HG03066 (cell line): Measurements from ENCODE around the gene KIF3C.
"Not testable (repeated sequence)": the region's sequence is repeated elsewhere in the genome, so short reads cannot be mapped to it uniquely, and the experiment has no call there.

Source experiments
- ATAC-seq: cut with Tn5 transposase; IDR thresholded peaks from one replicate; pipeline ENCODE4 v1.9.1; 2021; ENCODE audit warnings: low read depth; ENCODE audit not compliant: unreplicated experiment

KIF3C gene

DNA sequence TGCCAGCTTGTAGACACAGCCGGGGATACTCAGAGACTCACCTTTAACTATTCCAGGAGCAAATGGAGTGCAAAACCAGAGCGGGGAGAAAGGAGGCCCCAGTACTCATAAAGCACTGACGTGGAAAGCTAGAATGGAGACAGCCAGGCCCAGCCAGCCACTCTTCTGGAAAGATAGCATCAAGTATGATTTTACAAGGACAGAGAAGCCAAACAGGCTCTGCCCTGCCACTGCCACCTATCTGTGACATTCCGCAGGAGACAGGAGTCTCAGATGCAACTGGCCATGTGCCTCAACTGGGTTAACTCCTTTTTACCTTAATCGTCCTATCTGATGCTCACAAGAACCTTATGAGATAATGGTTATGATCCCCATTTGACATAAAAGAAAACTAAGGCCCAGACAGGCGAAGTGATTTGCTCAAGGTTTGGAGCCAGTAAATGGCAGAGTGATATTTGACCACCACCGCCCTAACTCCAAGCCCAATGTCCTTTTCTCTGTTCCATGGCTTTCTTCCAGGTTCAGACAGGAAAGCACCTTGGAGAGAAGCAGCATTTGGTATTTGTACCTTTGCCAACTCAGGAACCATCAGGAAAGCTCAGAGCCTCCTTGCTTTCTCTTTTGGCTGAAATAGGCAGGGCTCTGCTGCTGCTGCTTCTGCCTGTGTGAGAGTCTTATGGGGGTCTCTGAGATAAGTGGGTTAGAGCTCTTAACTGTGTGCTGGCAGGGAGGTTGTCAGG, 15.6 kb downstream of the KIF3C start:
- ATAC-seq, result no peak

GRCh38 chr2:25964891-25965290, 17.4 kb downstream of the KIF3C start:
- ATAC-seq, result no peak

GRCh38 chr2:25960920-25961319, 21.4 kb downstream of the KIF3C start:
- ATAC-seq, result no peak

GRCh38 chr2:25960396-25960795, 21.9 kb downstream of the KIF3C start:
- ATAC-seq, result no peak

GRCh38 chr2:25958611-25959010, 23.7 kb downstream of the KIF3C start:
- not testable (repeated sequence) for ATAC-seq

DNA sequence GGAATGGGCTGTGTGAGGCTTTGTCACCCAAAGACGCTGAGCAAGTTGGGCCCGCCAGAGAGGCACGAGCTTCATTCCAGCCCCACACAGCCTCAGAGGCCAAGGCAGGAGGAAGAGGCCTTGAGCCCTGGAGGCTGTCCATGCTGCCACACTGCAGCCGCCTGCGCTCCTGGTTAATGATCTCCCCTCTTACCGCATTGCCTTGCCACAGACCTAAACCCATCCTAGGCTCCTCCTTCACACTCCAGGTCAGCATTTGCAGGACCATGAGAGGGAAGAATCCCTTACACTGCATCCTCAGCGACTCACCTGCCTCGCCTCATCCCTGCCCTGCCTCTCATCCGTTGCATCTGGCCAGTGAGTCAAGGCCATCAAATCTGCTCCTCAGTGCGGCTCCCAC, 24.6 kb downstream of the KIF3C start:
- ATAC-seq, result no peak

- no peak for ATAC-seq
Observed at GRCh38 chr2:25955869-25956535, 26.3 kb downstream of the KIF3C start.

GRCh38 chr2:25955036-25955435, 27.3 kb downstream of the KIF3C start:
- no peak for ATAC-seq

DNA sequence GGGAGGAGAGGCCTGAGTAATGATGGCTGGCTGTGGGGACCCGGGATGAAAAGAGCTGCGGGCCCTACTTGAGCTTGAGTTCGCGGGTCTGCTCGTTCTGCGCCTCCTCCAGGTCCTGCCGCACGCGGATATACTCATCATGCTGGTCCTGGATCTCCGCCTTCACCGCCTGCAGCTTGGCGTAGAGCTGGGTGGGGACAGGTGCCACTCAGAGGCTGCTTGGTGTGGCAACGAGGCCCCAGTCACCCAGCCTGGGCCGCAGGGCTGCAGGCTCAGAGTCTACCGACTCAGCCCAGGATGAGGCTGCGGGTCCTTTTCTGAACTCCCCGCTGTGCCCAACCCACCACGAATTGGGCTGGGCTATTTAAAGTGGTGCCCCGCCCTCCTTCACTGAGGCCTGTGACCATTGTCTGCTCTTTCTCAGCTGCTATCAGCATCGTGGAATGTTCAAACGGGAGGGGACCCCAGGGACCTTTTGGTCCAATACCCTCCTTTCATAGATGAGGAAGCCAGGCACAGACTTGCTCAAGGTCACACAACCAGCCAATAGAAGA, 28.0 kb downstream of the KIF3C start:
- no peak for ATAC-seq

DNA sequence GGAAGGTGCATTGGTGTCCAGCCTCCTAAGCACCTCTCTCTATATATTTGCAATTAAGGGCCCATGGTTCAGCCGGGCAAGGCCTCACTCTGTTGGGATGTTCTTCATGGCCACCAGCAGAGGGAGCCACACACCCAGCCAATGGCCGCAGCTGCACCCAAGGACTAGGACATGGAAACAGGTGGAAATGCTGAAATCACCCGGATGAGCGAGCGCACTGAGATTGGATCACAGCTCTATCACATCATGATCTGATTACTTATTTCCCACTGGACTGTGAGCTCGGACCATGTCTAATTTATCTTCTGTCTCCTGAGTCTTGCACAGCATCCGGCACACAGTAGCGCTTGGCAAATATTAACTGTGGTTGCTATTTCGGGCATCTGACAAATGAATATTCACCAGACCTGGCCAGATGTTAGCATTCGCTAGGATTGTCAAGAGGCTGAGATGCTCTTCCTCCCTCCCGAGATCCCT, 31.2 kb downstream of the KIF3C start:
- no peak for ATAC-seq

DNA sequence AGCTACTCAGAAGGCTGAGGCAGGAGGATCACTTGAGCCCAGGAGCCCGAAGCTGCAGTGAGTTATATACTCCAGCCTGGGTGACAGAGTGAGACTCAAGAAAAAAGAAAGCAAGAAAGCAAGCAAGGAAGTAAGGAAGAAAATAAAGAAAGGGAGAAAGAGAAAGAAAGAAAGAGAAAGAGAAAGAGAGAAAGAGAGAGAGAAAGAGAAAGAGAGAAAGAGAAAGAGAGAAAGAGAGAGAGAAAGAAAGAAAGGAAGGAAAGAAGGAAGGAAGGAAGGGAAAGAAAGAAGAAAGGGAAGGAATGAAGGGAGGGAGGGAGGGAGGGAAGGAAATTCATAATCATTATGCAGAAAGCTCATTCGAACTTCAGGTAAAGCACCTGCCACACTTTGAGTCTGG, 33.9 kb downstream of the KIF3C start:
- no peak for ATAC-seq

- no peak for ATAC-seq
Observed at GRCh38 chr2:25941042-25941441, 41.3 kb downstream of the KIF3C start.

DNA sequence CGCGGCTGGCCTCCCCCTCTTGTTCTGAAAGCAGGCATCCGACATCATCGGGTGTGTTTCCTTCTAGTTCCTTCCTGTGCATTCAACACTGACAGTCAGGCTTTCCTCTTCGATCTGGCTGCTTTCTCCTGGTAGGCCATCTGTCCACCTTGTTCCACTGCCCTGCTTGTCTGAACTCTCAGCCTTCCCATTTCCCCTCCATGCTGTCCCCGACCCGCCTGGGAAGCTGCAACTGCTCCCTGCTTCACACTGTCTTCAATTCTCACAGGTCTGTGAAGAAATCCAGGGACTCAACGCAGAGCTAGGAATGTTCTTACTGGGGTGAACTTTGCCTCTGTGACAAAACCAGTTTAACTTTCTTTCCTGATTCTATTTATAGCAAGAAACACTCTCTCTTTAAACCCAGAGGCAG, 43.0 kb downstream of the KIF3C start:
- ATAC-seq, result no peak

GRCh38 chr2:25938345-25938744, 44.0 kb downstream of the KIF3C start:
- no peak for ATAC-seq

GRCh38 chr2:25936889-25937545, 45.3 kb downstream of the KIF3C start:
- ATAC-seq, result no peak

GRCh38 chr2:25933622-25934021, 48.7 kb downstream of the KIF3C start:
- no peak for ATAC-seq

DNA sequence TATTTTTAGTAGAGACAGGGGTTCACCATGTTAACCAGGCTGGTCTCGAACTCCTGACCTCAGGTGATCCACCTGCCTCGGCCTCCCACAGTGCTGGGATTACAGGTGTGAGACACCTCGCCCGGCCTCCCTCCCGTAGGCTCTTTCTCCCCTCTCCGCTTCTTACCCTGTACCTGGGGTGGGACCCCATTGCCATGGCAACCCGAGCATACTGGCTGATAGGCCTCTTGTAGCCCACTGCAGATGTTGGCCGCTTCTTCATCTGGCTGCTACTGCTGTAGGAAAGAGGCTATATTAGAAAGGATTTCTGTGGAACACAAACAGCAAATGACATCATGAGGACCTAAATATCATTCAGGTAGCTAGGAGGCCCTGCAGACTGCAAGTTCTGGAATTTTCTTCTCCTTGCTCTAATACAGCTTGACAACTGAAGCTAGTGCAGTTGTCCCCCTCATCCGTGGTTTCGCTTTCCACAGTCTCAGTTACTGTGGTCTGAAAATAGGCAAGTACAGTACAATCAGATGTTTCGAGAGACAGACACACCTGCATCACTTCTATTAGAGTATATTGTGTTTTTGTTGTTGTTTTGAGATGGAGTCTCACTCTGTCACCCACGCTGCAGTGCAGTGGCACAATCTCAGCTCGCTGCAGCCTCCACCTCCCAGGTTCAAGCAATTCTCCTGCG, 52.4 kb downstream of the KIF3C start:
- ATAC-seq, result no peak

DNA sequence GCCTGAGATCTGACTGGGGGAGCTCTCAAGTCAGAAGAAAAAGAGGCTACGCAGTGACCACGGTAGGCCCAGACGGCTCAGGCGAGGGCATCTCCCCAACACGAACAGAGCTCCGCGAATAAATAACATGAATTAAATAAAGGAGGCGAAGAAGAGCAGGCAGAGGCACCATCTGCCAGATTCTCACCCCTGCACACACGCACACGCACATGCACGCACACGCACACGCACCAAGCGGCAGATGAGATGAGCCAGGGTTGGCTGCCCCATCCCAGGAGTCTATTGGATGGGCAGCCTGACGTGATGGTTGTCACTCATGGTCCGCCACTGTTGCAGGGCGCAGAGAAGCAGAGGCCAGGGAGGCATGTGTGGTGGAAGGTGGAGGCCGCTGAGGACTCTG, 53.6 kb downstream of the KIF3C start:
- no peak for ATAC-seq

GRCh38 chr2:25926984-25927756, 55.1 kb downstream of the KIF3C start:
- no peak for ATAC-seq

GRCh38 chr2:25922501-25922900, 59.8 kb downstream of the KIF3C start:
- no peak for ATAC-seq
